ENCODE results near the gene GALNTL6. TPM values are rescaled to one million over a fixed set of nuclear protein-coding genes. Genes with fewer than 3 reads are reported as not detected.

Gene GALNTL6
- total RNA-seq, 1 experiment from 2014 or later = not detected

DNA sequence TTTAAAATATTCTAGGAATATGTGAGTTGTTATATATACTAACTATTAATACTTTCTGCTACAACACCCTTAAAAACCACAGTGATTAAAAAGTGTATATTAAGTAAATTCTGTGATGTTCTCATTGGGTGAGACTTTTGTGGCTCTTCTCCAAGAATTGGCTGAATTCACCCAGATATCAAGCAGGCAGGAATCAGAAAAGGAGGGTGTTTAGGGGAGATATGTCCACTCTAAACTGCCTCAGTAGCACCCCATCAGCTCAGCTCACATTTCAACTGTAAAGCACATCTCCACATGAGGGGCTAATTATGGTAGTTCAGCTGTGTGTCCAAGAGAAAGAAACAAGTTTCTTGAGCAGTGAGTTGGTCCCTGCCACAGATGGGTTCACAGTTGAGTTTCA, 165.0 kb downstream of the GALNTL6 start:
- Mint-ChIP-seq H3K27me3 (ENCODE audit: insufficient read depth, unreplicated experiment) (peaks cover 53% of the 10 kb centered on the region), H3K9me3 (ENCODE audit: unreplicated experiment) (no peaks in the 10 kb centered on the region), H3K27ac (ENCODE audit: low read depth, unreplicated experiment) (no peak overlapping the region), H3K4me3 (ENCODE audit: unreplicated experiment) (no peak overlapping the region), H3K4me1 (ENCODE audit: insufficient read depth, unreplicated experiment) (no peaks in the 10 kb centered on the region), H3K36me3 (ENCODE audit: insufficient read depth, unreplicated experiment) (no peaks in the 10 kb centered on the region)
- DNase-seq (ENCODE audit: unreplicated experiment) = no peak
- ChIA-PET CTCF (no interaction called here), POLR2A (no interaction called here)
- no TSS peak for BruUV-seq (replicated peaks)
- intact Hi-C loops (cut with micrococcal nuclease) = no loop called here
- TF ChIP-seq CTCF (IDR thresholded peaks at IDR 0.05; ENCODE audit: unreplicated experiment) = no peak

DNA sequence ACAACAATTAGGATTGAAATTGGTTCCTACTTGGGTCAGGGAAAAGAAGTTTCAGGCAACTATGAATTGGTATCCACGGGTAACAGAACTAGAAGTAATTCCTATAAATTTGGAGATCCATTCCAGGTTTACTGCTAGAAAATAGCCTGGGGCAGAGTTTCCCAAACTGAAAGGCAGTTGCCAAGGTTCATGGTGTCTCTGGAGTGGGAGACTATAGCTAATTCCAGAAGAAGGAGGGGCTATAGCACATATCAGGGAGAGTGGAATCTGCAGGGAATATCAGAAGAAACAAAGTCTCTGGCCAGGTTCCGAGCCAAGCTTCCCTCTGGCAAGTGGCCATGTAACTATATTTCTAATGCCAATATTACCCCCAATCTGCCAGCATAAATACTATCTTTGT, 166.3 kb downstream of the GALNTL6 start:
- intact Hi-C loops (cut with micrococcal nuclease) = no loop called here
- peaks cover 53% of the 10 kb centered on the region for H3K27me3 Mint-ChIP-seq (ENCODE audit: insufficient read depth, unreplicated experiment)
- CTCF ChIA-PET = interaction anchor here (0.6 kb wide), 1 partner anchor 11 kb away, joined by 5 read pairs; no protein-coding TSS in a partner anchor
- H3K4me1 Mint-ChIP-seq (ENCODE audit: insufficient read depth, unreplicated experiment) = no peaks in the 10 kb centered on the region
- no peaks in the 10 kb centered on the region for H3K9me3 Mint-ChIP-seq (ENCODE audit: unreplicated experiment)
- no TSS peak for BruUV-seq (replicated peaks)
- TF ChIP-seq CTCF (IDR thresholded peaks at IDR 0.05; ENCODE audit: unreplicated experiment) = no peak
- no peak overlapping the region for H3K27ac Mint-ChIP-seq (ENCODE audit: low read depth, unreplicated experiment)
- no peaks in the 10 kb centered on the region for H3K36me3 Mint-ChIP-seq (ENCODE audit: insufficient read depth, unreplicated experiment)
- DNase-seq (ENCODE audit: unreplicated experiment) = peak; percentile 4
- POLR2A ChIA-PET = no interaction called here
- no peak overlapping the region for H3K4me3 Mint-ChIP-seq (ENCODE audit: unreplicated experiment)

- Mint-ChIP-seq H3K4me3 (ENCODE audit: unreplicated experiment) (no peak overlapping the region), H3K27me3 (ENCODE audit: insufficient read depth, unreplicated experiment) (peaks cover 50% of the 10 kb centered on the region), H3K4me1 (ENCODE audit: insufficient read depth, unreplicated experiment) (no peaks in the 10 kb centered on the region), H3K27ac (ENCODE audit: low read depth, unreplicated experiment) (no peak overlapping the region), H3K9me3 (ENCODE audit: unreplicated experiment) (no peaks in the 10 kb centered on the region), H3K36me3 (ENCODE audit: insufficient read depth, unreplicated experiment) (no peaks in the 10 kb centered on the region)
- CTCF ChIA-PET = interaction anchor here (0.6 to 1.1 kb wide), 3 partner anchors 16 to 1473 kb away, joined by 3 to 4 read pairs (median 3); no protein-coding TSS in a partner anchor
- no TSS peak for BruUV-seq (replicated peaks)
- intact Hi-C loops (cut with micrococcal nuclease) = no loop called here
- POLR2A ChIA-PET = interaction anchor here (0.6 to 1.0 kb wide), 2 partner anchors 9 to 604 kb away, joined by 3 to 4 read pairs; no protein-coding TSS in a partner anchor
- TF ChIP-seq CTCF (IDR thresholded peaks at IDR 0.05; ENCODE audit: unreplicated experiment) = no peak
- no peak for DNase-seq (ENCODE audit: unreplicated experiment)
Observed at GRCh38 chr4:171981185-171981584, 168.0 kb downstream of the GALNTL6 start.

GRCh38 chr4:171983935-171984805, 171.0 kb downstream of the GALNTL6 start:
- peaks cover 25% of the 10 kb centered on the region for H3K27me3 Mint-ChIP-seq (ENCODE audit: insufficient read depth, unreplicated experiment)
- no TSS peak for BruUV-seq (replicated peaks)
- no peaks in the 10 kb centered on the region for H3K36me3 Mint-ChIP-seq (ENCODE audit: insufficient read depth, unreplicated experiment)
- no peak overlapping the region for H3K4me3 Mint-ChIP-seq (ENCODE audit: unreplicated experiment)
- H3K27ac Mint-ChIP-seq (ENCODE audit: low read depth, unreplicated experiment) = no peak overlapping the region
- TF ChIP-seq CTCF (IDR thresholded peaks at IDR 0.05; ENCODE audit: unreplicated experiment) = no peak
- no peaks in the 10 kb centered on the region for H3K9me3 Mint-ChIP-seq (ENCODE audit: unreplicated experiment)
- intact Hi-C loops (cut with micrococcal nuclease) = no loop called here
- ChIA-PET CTCF (interaction anchor here (0.8 kb wide), 1 partner anchor 52 kb away, joined by 3 read pairs; no protein-coding TSS in a partner anchor), POLR2A (no interaction called here)
- DNase-seq (ENCODE audit: unreplicated experiment) = no peak
- H3K4me1 Mint-ChIP-seq (ENCODE audit: insufficient read depth, unreplicated experiment) = no peaks in the 10 kb centered on the region
